HG03045 (cell line): Measurements from ENCODE around the gene HS3ST4.
"Not testable (repeated sequence)": the region's sequence is repeated elsewhere in the genome, so short reads cannot be mapped to it uniquely, and the experiment has no call there.

Source experiments
- ATAC-seq: cut with Tn5 transposase; IDR thresholded peaks from one replicate; pipeline ENCODE4 v1.9.1; 2021; ENCODE audit warnings: mild to moderate bottlenecking, moderate library complexity; ENCODE audit not compliant: unreplicated experiment

Gene HS3ST4

GRCh38 chr16:25730396-25730795 is 38.6 kb downstream of the HS3ST4 start:
- ATAC-seq = no peak

GRCh38 chr16:25734430-25735385 is 42.9 kb downstream of the HS3ST4 start:
- no peak for ATAC-seq

GRCh38 chr16:25735645-25736044 is 43.9 kb downstream of the HS3ST4 start:
- no peak for ATAC-seq

GRCh38 chr16:25747160-25747758 is 55.5 kb downstream of the HS3ST4 start:
- no peak for ATAC-seq

GRCh38 chr16:25748092-25748654 is 56.4 kb downstream of the HS3ST4 start:
- no peak for ATAC-seq

- no peak for ATAC-seq
These were observed 58.9 kb downstream of the HS3ST4 start for GRCh38 chr16:25750488-25751216.

- ATAC-seq = no peak
These were observed 59.6 kb downstream of the HS3ST4 start for GRCh38 chr16:25751230-25751835.

- ATAC-seq = no peak
These were observed 72.7 kb downstream of the HS3ST4 start for GRCh38 chr16:25764466-25764865.

GRCh38 chr16:25771216-25771615 is 79.5 kb downstream of the HS3ST4 start:
- ATAC-seq = no peak

GRCh38 chr16:25771812-25772568 is 80.2 kb downstream of the HS3ST4 start:
- ATAC-seq = no peak

- not testable (repeated sequence) for ATAC-seq
These were observed 84.5 kb downstream of the HS3ST4 start for GRCh38 chr16:25776214-25776613.

- no peak for ATAC-seq
These were observed 91.5 kb downstream of the HS3ST4 start for GRCh38 chr16:25783226-25783625.

- no peak for ATAC-seq
These were observed 93.6 kb downstream of the HS3ST4 start for GRCh38 chr16:25785361-25785760.

GRCh38 chr16:25786748-25787147 is 95.0 kb downstream of the HS3ST4 start:
- no peak for ATAC-seq

GRCh38 chr16:25788637-25789036 is 96.9 kb downstream of the HS3ST4 start:
- ATAC-seq = no peak

GRCh38 chr16:25796239-25796638 is 104.5 kb downstream of the HS3ST4 start:
- no peak for ATAC-seq

GRCh38 chr16:25798065-25798464 is 106.3 kb downstream of the HS3ST4 start:
- no peak for ATAC-seq

GRCh38 chr16:25799816-25800215 is 108.1 kb downstream of the HS3ST4 start:
- ATAC-seq = no peak

- ATAC-seq = no peak
These were observed 120.5 kb downstream of the HS3ST4 start for GRCh38 chr16:25812215-25812614.

- no peak for ATAC-seq
These were observed 125.5 kb downstream of the HS3ST4 start for GRCh38 chr16:25817295-25817694.
